Parathyroid adenoma (tissue), 2 donors: ENCODE measurements around the gene FANK1.
"Not testable (repeated sequence)": the region's sequence is repeated elsewhere in the genome, so short reads cannot be mapped to it uniquely, and the experiment has no call there.

ENCODE experiments used
- H2AFZ ChIP-seq: fragments of 300-600 bp; sonication (generic); one replicate; pipeline ENCODE4 v1.7.0; 2017; ENCODE audit warnings: antibody characterized with exemption, mild to moderate bottlenecking
- H3K27ac ChIP-seq: fragments of 300-600 bp; sonication (generic); one replicate; pipeline ENCODE4 v1.7.0; 2017
- H3K27me3 ChIP-seq: fragments of 300-600 bp; sonication (generic); one replicate; pipeline ENCODE4 v1.7.0; 2017; ENCODE audit warnings: low read length; ENCODE audit not compliant: control insufficient read depth, insufficient read depth
- H3K36me3 ChIP-seq: fragments of 300-600 bp; sonication (generic); one replicate; pipeline ENCODE4 v1.7.0; 2017; ENCODE audit warnings: low read length; ENCODE audit not compliant: control insufficient read depth, insufficient read depth
- H3K4me1 ChIP-seq: fragments of 300-600 bp; sonication (generic); one replicate; pipeline ENCODE4 v1.7.0; 2017; ENCODE audit warnings: control low read depth
- H3K4me2 ChIP-seq: fragments of 300-600 bp; sonication (generic); one replicate; pipeline ENCODE4 v1.7.0; 2017; ENCODE audit warnings: low read length
- H3K4me3 ChIP-seq: fragments of 300-600 bp; sonication (generic); one replicate; pipeline ENCODE4 v1.7.0; 2017; ENCODE audit warnings: low read depth, low read length
- H3K79me2 ChIP-seq: fragments of 300-600 bp; sonication (generic); one replicate; pipeline ENCODE4 v1.7.0; 2017; ENCODE audit warnings: control low read depth
- H3K9ac ChIP-seq: fragments of 300-600 bp; sonication (generic); one replicate; pipeline ENCODE4 v1.7.0; 2017; ENCODE audit warnings: mild to moderate bottlenecking
- H3K9me3 ChIP-seq: fragments of 300-600 bp; sonication (generic); one replicate; pipeline ENCODE4 v1.7.0; 2017; ENCODE audit warnings: low read length; ENCODE audit not compliant: control insufficient read depth
- CTCF ChIP-seq: fragments of 300-600 bp; sonication (generic); IDR thresholded peaks from one replicate; pipeline ENCODE4 v1.7.0; 2017; ENCODE audit warnings: antibody characterized with exemption, mild to moderate bottlenecking
- donor health status: primary hyperparathyroidism.

The FANK1 gene

GRCh38 chr10:125907598-125907997 is 11.2 kb downstream of the FANK1 start:
- H3K4me2 ChIP-seq, H3K79me2 ChIP-seq, H3K4me1 ChIP-seq, H3K36me3 ChIP-seq, H3K27ac ChIP-seq, H3K9me3 ChIP-seq, H3K27me3 ChIP-seq, H3K9ac ChIP-seq, H3K4me3 ChIP-seq, H2AFZ ChIP-seq: not testable (repeated sequence)

GRCh38 chr10:125908813-125909212 is 12.4 kb downstream of the FANK1 start:
- H3K4me1 ChIP-seq, H3K27me3 ChIP-seq, H3K27ac ChIP-seq, H3K36me3 ChIP-seq, H3K4me2 ChIP-seq, H3K4me3 ChIP-seq, H2AFZ ChIP-seq, H3K9me3 ChIP-seq, H3K9ac ChIP-seq, H3K79me2 ChIP-seq: not testable (repeated sequence)

GRCh38 chr10:125909491-125909890 is 13.1 kb downstream of the FANK1 start:
- not testable (repeated sequence) for H3K27ac ChIP-seq, H3K9ac ChIP-seq, H3K9me3 ChIP-seq, H3K27me3 ChIP-seq, H3K36me3 ChIP-seq, H3K79me2 ChIP-seq, H3K4me2 ChIP-seq, H2AFZ ChIP-seq, H3K4me1 ChIP-seq, H3K4me3 ChIP-seq

- H3K4me1 ChIP-seq: no peaks in the 10 kb centered on the region
- no peak overlapping the region for H3K9ac ChIP-seq
- no peaks in the 10 kb centered on the region for H3K27me3 ChIP-seq
- no peaks in the 10 kb centered on the region for H3K9me3 ChIP-seq
- H3K4me2 ChIP-seq: no peak overlapping the region
- no peak overlapping the region for H3K4me3 ChIP-seq
- H3K27ac ChIP-seq: no peak overlapping the region
- H2AFZ ChIP-seq: no peak overlapping the region
- no peaks in the 10 kb centered on the region for H3K36me3 ChIP-seq
- H3K79me2 ChIP-seq: no peaks in the 10 kb centered on the region
- no peak for TF ChIP-seq CTCF
These were observed 14.8 kb downstream of the FANK1 start for GRCh38 chr10:125911145-125911544.

- H3K4me2 ChIP-seq: no peak overlapping the region
- no peaks in the 10 kb centered on the region for H3K36me3 ChIP-seq
- H3K79me2 ChIP-seq: no peaks in the 10 kb centered on the region
- no peaks in the 10 kb centered on the region for H3K4me1 ChIP-seq
- no peak overlapping the region for H3K4me3 ChIP-seq
- no peak overlapping the region for H2AFZ ChIP-seq
- H3K27me3 ChIP-seq: no peaks in the 10 kb centered on the region
- H3K27ac ChIP-seq: no peak overlapping the region
- H3K9ac ChIP-seq: no peak overlapping the region
- TF ChIP-seq CTCF: no peak
- no peaks in the 10 kb centered on the region for H3K9me3 ChIP-seq
These were observed 15.6 kb downstream of the FANK1 start for GRCh38 chr10:125911990-125912389.

GRCh38 chr10:125913277-125913676 is 16.9 kb downstream of the FANK1 start:
- H3K27me3 ChIP-seq, H3K9me3 ChIP-seq, H3K36me3 ChIP-seq, H3K4me1 ChIP-seq, H3K9ac ChIP-seq, H3K4me3 ChIP-seq, H3K4me2 ChIP-seq, H3K79me2 ChIP-seq, H3K27ac ChIP-seq, H2AFZ ChIP-seq: not testable (repeated sequence)

- H3K27me3 ChIP-seq: no peaks in the 10 kb centered on the region
- H3K36me3 ChIP-seq: no peaks in the 10 kb centered on the region
- no peaks in the 10 kb centered on the region for H3K9me3 ChIP-seq
- H3K4me2 ChIP-seq: no peak overlapping the region
- H2AFZ ChIP-seq: no peak overlapping the region
- no peak overlapping the region for H3K27ac ChIP-seq
- no peaks in the 10 kb centered on the region for H3K79me2 ChIP-seq
- no peak overlapping the region for H3K9ac ChIP-seq
- H3K4me3 ChIP-seq: no peak overlapping the region
- no peaks in the 10 kb centered on the region for H3K4me1 ChIP-seq
- no peak for TF ChIP-seq CTCF
These were observed 20.6 kb downstream of the FANK1 start for GRCh38 chr10:125916977-125917376.

GRCh38 chr10:125917704-125918361 is 21.5 kb downstream of the FANK1 start:
- not testable (repeated sequence) for H2AFZ ChIP-seq, H3K27me3 ChIP-seq, H3K27ac ChIP-seq, H3K4me3 ChIP-seq, H3K9me3 ChIP-seq, H3K36me3 ChIP-seq, H3K79me2 ChIP-seq, H3K4me2 ChIP-seq, H3K4me1 ChIP-seq, H3K9ac ChIP-seq

GRCh38 chr10:125921643-125922306 is 25.4 kb downstream of the FANK1 start:
- not testable (repeated sequence) for H3K9me3 ChIP-seq, H3K4me2 ChIP-seq, H3K4me3 ChIP-seq, H2AFZ ChIP-seq, H3K27me3 ChIP-seq, H3K36me3 ChIP-seq, H3K9ac ChIP-seq, H3K79me2 ChIP-seq, H3K4me1 ChIP-seq, H3K27ac ChIP-seq
